Measurements from ENCODE around the gene IGFBP1.

DNA sequence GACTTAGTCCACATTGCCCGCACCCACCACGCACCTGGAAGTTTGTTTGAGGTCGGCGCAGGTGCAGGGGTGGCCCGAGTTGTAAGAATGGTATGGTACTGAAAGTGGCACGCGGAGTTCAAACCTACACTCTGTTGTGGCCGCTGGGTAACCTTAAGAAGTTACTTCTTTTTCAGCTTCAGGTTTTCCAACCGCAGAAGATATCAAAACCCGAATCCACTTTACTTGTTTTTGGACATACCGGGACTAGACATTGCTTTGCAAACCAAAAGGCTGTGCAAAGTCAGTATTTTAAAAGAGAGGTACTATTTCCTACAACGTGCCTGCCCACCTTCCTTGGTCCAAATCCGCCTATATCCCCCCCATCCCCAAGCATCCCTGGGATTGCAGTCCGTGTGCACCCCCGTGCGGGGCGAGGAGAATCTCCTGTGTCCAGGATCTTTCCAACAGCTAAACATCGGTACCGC, 31.7 kb downstream of the IGFBP1 start:
- TF ChIP-seq, protein P1, sequence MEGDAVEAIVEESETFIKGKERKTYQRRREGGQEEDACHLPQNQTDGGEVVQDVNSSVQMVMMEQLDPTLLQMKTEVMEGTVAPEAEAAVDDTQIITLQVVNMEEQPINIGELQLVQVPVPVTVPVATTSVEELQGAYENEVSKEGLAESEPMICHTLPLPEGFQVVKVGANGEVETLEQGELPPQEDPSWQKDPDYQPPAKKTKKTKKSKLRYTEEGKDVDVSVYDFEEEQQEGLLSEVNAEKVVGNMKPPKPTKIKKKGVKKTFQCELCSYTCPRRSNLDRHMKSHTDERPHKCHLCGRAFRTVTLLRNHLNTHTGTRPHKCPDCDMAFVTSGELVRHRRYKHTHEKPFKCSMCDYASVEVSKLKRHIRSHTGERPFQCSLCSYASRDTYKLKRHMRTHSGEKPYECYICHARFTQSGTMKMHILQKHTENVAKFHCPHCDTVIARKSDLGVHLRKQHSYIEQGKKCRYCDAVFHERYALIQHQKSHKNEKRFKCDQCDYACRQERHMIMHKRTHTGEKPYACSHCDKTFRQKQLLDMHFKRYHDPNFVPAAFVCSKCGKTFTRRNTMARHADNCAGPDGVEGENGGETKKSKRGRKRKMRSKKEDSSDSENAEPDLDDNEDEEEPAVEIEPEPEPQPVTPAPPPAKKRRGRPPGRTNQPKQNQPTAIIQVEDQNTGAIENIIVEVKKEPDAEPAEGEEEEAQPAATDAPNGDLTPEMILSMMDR (conservative IDR thresholded peaks at IDR 0.05), result no peak
- TF ChIP-seq ZFX (IDR thresholded peaks at IDR 0.05), result no peak

All from C4-2B (cell line).